Forelimb muscle (tissue), 1 donor: ENCODE data around the gene CBR3. TPM values are rescaled to one million over a fixed set of nuclear protein-coding genes. Genes with fewer than 3 reads are reported as not detected.

Experiments
- DNase-seq: peaks from one replicate; pipeline ENCODE4 v3.0.0-alpha.2; 2013; ENCODE audit warnings: low read depth
- polyA plus RNA-seq: library from polyadenylated mRNA; unstranded; fragments of 120-200 nt; gene quantifications from one replicate; pipeline ENCODE4 v1.2.1, GENCODE V29; 2013; ENCODE audit not compliant: insufficient read length

The CBR3 gene
- polyA plus RNA-seq, 1 donor = 3.2 TPM

DNA sequence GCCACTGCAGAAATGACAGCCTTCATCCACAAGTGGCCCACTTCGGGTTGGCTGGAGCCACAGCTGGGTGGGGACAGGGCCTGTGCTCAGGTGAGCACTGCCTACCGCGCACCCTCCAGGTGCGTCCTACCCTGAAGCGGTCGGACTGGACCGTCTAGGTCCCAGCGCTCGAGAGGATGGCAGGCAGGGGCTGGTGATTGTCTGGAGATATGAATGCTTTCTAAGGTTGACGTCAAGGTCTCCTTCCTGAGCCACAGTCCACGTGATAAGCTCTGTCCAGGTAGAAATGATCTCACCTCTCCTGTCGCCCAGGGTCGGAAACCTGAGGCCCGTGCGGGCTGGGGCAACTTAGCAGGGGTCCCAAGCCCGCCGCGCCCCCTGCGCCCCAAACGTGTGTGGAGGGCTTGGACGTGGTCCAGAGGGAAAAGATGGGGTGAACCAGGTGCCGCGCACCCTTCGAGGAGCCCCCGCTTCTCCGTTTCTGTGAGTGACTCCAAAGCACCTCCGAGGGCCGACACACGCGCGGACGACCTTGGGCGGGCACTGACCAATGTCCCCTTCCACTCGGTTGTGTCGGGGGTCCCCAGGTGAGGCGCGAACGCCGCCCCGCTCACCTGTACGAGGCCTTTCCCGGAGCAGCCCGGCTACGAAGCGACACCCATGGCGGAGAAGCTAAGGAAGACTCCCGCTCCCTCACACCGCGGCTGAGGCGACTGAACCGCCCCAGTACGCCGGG lies 20.9 kb downstream of the CBR3 start:
- DNase-seq = no peak

DNA sequence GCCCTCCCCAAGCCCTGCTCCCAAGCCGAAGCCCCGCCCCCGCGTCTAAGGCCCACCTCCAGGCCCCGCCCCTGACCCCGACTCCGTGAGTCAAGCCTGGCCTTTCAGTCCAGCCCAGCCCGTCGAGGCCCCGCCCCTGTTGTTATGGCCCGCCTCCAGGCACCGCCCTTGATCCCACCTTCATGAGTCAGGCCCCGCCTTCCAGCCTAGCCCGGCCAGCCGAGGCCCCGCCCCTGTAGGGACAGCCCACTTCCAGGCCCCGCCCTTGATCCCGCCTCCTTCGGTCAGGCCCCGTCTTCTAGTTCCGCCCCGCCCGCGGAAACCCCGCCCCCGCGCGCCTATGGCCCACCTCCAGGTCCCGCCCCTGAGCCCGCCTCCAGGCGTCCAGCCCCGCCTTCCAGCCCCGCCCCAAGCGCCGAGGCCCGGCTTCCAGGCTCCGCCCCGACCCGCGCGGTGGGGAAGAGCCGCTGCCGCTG lies 21.5 kb downstream of the CBR3 start:
- peak; percentile 78 for DNase-seq

GRCh38 chr21:36156815-36157670 lies 22.2 kb downstream of the CBR3 start, which contains the start of gene DOP1B:
Gene DOP1B (plus strand): TSS chr21:36156824. CDS start chr21:36164734, 7,910 bp downstream.
- no peak for DNase-seq

GRCh38 chr21:36159356-36159921 lies 24.6 kb downstream of the CBR3 start:
- no peak for DNase-seq

DNA sequence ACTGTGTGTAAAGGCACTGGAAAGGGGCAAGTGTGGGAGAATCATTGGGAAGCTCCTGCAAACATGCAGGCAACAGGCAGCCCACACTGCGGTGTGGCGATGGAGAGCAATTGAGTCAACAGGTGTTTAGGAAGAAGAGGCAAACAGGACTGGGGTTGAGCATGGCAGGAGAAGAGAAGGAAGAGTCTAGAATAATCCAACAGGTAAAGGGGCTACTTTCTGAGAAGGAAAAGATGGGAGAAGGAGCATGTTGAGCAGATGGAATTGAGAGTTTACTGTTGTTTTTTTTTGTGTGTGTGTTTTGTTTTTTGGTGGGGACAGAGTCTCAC lies 25.9 kb downstream of the CBR3 start:
- no peak for DNase-seq

GRCh38 chr21:36162631-36163030 lies 27.8 kb downstream of the CBR3 start:
- no peak for DNase-seq

- no peak for DNase-seq
Measured at GRCh38 chr21:36163750-36164741, 29.2 kb downstream of the CBR3 start.

- DNase-seq = no peak
Measured at GRCh38 chr21:36165356-36165755, 30.5 kb downstream of the CBR3 start.

- no peak for DNase-seq
Measured at GRCh38 chr21:36166705-36167104, 31.8 kb downstream of the CBR3 start.

DNA sequence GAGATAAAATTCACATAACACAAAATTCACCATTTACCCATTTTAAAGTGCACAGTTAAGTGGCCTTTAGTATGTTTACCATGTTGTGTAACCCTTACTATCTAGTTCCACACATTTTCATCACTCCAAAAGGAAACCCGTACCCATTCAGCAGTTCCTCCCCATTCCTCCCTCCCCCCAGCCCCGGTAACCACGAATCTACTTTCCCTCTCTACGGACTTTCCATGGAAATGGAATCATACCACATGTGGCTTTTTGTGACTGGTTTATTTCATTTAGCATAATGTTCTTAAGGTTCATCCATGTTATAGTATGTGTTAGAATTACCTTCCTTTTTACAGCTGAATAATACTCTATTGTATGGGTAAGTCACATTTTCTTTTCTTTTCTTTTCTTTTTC lies 32.7 kb downstream of the CBR3 start:
- no peak for DNase-seq

DNA sequence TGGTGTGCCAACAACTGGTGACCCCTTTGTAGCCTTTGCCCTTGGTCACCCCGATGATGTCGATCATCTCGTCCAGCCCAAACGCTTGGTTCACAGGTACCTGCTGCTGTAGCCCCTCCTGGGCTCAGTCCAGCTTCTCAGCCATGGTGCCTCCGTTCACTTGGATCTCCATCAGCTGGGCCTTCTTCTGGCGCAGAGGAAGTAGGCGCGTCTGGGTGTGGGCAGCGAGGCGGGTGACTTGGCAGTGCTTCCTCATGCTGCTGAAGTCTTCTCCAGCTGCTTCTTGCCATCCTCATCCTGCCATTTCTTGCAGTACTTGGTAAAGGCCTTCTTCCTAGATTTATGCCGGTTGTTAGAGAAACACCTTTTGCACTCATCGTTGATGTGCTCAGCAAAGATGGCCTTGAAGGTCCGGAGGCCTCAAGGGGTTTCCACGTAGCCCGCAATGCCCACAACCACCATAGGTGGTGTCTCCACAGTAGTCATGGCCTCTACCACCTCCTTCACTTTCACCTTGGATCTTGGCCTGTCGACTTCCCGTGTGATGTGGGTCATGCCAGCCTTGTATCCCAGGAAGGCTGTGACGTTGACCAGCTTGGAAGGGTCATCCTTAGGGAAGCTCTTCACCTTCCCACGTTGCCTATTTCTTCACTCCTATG lies 34.7 kb downstream of the CBR3 start:
- DNase-seq = no peak

DNA sequence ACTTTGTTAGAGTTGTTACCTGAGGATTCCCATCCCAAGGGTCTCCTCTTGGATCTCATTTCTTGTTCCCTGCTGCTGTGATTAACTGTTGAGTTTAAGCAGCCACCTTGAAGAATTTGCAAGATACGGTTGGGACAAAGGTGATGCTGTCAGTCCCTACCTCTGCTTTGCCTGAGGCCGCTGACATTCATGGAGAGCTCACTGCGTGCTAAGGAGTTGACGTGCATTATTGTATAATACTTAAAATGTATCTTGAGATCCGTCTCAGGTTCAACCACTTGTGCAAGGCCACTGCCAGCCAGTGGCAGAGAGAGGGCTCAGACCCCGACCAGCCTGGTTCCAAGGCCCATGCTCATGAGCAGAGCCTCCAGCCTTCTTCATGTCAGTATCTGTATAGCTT lies 35.9 kb downstream of the CBR3 start:
- DNase-seq = no peak

- no peak for DNase-seq
Measured at GRCh38 chr21:36171336-36171735, 36.5 kb downstream of the CBR3 start.

GRCh38 chr21:36171741-36172331 lies 37.0 kb downstream of the CBR3 start:
- DNase-seq = no peak

DNA sequence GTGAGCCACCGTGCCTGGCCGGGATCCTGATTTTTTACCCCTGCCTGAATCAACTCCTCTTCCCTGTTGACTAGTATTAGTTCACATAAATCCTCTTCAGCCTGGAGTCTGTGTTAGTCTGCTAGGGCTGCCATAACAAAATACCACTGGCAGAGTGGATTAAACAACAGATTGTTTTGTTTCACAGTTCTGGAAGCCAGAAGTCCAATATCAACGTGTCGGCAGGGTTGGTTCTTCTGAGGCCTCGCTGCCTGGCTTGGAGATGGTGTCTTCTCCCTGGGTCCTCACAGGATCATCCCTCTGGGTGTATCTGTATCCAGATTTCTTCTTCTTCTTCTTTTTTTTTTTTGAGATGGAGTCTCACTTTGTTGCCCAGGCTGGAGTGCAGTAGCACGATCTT lies 39.9 kb downstream of the CBR3 start:
- no peak for DNase-seq

- no peak for DNase-seq
Measured at GRCh38 chr21:36175771-36176565, 41.1 kb downstream of the CBR3 start.

DNA sequence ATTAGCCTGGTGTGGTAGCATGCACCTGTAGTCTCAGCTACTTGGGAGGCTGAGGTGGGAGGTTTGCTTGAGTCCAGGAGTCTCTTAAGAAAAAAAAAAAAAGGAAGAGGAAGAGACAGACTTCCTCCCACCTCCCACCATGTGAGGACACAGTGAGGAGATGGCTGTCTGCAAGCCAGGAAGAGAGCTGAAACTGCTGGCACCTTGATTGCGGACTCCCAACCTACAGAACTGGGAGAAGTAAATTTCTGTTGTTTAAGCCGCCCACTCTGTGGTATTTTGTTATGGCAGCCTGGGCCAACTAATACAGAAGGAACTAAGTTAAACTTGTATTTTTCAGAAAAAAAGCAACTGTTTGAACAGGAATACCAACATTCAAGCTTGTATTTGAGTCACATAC lies 43.5 kb downstream of the CBR3 start:
- no peak for DNase-seq

DNA sequence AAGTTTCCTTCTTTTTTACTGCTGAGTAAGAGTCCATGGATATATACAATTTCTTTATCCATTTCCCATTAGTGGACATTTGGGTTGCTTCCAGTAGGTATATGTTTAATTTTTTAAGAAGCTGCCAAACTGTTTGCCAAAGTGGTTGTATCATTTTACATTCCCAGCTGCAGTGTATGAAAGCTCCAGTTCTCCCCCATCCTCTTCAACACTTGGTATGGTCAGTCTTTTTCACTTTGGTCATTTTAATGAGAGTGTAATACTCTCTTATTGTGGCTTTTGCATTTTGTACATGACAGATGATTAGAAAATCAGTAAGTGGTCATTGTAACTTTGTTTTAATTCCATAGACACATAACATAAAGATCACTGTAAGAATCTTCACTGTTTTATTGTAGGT lies 44.3 kb downstream of the CBR3 start:
- no peak for DNase-seq

GRCh38 chr21:36180963-36181362 lies 46.1 kb downstream of the CBR3 start:
- no peak for DNase-seq
